HEK293 (cell line): ENCODE data around the gene AMBRA1.
A peak's percentile ranks its signal among the peaks of the same experiment; 100 is the strongest.

Experiments used
- HOXD13 ChIP-seq: sonication (generic); formaldehyde crosslinking; IDR thresholded peaks from 2 replicates; pipeline ENCODE4 v1.8.0; 2022; ENCODE audit warnings: missing genetic modification reagents, borderline replicate concordance
- ZBTB17 ChIP-seq: fragments of 450-650 bp; formaldehyde crosslinking; IDR thresholded peaks from 2 replicates; pipeline ENCODE4 v1.5.1; 2016; ENCODE audit warnings: missing biosample characterization, missing genetic modification characterization
- ZIC2 ChIP-seq: fragments of 450-650 bp; formaldehyde crosslinking; IDR thresholded peaks from 2 replicates; pipeline ENCODE4 v1.5.1; 2016; ENCODE audit warnings: missing biosample characterization, missing genetic modification characterization
- ZNF37A ChIP-seq: fragments of 450-650 bp; IDR thresholded peaks from 2 replicates; pipeline ENCODE4 v1.5.1; 2018; ENCODE audit warnings: missing biosample characterization, missing genetic modification characterization
- ZNF423 ChIP-seq: fragments of 450-650 bp; formaldehyde crosslinking; IDR thresholded peaks from 2 replicates; pipeline ENCODE4 v1.5.1; 2016; ENCODE audit warnings: missing biosample characterization, missing genetic modification characterization
- ZNF473 ChIP-seq: fragments of 450-650 bp; formaldehyde crosslinking; IDR thresholded peaks from 2 replicates; pipeline ENCODE4 v1.5.1; 2017; ENCODE audit warnings: missing biosample characterization, missing genetic modification characterization
- ZNF501 ChIP-seq: fragments of 450-650 bp; formaldehyde crosslinking; IDR thresholded peaks from 2 replicates; pipeline ENCODE4 v1.5.1; 2016; ENCODE audit warnings: missing biosample characterization, missing genetic modification characterization
- ZNF561 ChIP-seq: fragments of 450-650 bp; IDR thresholded peaks from 2 replicates; pipeline ENCODE4 v1.5.1; 2018; ENCODE audit warnings: missing biosample characterization, missing genetic modification characterization, borderline replicate concordance
- TF ChIP-seq, protein P1 (sequence below): fragments of 450-650 bp; formaldehyde crosslinking; IDR thresholded peaks from 2 replicates; pipeline ENCODE4 v1.5.1; 2016; ENCODE audit warnings: missing biosample characterization, missing genetic modification characterization, borderline replicate concordance
- TF ChIP-seq, protein P2 (sequence below): fragments of 450-650 bp; formaldehyde crosslinking; IDR thresholded peaks from 2 replicates; pipeline ENCODE4 v1.5.1; 2016; ENCODE audit warnings: missing biosample characterization, missing genetic modification characterization, borderline replicate concordance
- TF ChIP-seq, protein P3 (sequence below): sonication (generic); formaldehyde crosslinking; IDR thresholded peaks from 2 replicates; pipeline ENCODE4 v1.8.1; 2022; ENCODE audit warnings: mild to moderate bottlenecking, moderate library complexity, missing genetic modification reagents
- TF ChIP-seq, protein P4 (sequence below): fragments of 450-650 bp; formaldehyde crosslinking; IDR thresholded peaks from 2 replicates; pipeline ENCODE4 v1.5.1; 2017; ENCODE audit warnings: missing biosample characterization, missing genetic modification characterization
- TF ChIP-seq, protein P5 (sequence below): fragments of 450-650 bp; formaldehyde crosslinking; IDR thresholded peaks from 2 replicates; pipeline ENCODE4 v1.5.1; 2017; ENCODE audit warnings: missing biosample characterization, missing genetic modification characterization
- TF ChIP-seq, protein P6 (sequence below): fragments of 450-650 bp; formaldehyde crosslinking; IDR thresholded peaks from 2 replicates; pipeline ENCODE4 v1.5.1; 2016; ENCODE audit warnings: missing biosample characterization, missing genetic modification characterization

Gene AMBRA1

DNA sequence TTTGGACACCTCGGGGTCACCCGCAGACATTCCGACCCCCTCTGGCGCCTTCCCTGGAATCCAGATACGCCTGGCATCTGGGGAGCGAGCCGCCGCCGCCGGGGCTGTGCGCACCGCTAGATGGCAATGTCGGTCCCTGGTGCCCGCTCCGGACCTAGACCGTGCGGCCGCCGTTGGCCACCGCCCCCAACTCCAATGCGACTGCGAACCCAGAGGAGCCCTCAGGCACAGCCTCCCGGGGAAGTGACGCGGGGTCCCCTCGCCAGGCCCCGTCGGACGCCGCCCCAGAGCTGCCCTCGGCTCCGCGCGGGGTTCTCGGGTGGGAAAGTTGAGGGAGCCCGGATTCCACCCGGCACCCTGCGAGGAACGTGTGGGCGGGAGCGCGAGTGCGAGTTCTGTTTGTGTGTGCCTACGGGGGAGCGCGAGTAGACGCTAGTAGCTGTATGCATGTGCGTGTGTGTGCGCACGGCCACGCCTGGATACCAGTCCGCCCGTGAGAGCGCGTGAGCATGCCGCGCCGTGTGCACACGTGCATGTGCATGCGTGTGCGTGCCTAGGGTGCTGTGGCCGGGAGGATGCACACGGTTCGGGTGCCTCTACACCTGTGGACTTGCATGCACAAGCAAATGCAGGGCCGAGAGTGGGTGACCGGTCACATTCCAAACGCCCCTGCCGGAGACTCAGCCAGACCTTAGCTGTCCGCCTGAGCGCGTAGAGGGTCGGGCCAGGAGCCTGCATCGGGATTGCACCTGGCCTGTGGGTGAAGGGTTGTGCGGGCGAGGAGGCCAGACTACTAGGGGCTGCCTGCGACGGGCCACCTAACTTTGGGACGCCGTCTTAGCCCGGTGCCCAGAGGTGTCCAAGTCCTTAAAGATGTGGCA lies 204.1 kb downstream of the AMBRA1 start (continued):
- TF ChIP-seq, protein P1, sequence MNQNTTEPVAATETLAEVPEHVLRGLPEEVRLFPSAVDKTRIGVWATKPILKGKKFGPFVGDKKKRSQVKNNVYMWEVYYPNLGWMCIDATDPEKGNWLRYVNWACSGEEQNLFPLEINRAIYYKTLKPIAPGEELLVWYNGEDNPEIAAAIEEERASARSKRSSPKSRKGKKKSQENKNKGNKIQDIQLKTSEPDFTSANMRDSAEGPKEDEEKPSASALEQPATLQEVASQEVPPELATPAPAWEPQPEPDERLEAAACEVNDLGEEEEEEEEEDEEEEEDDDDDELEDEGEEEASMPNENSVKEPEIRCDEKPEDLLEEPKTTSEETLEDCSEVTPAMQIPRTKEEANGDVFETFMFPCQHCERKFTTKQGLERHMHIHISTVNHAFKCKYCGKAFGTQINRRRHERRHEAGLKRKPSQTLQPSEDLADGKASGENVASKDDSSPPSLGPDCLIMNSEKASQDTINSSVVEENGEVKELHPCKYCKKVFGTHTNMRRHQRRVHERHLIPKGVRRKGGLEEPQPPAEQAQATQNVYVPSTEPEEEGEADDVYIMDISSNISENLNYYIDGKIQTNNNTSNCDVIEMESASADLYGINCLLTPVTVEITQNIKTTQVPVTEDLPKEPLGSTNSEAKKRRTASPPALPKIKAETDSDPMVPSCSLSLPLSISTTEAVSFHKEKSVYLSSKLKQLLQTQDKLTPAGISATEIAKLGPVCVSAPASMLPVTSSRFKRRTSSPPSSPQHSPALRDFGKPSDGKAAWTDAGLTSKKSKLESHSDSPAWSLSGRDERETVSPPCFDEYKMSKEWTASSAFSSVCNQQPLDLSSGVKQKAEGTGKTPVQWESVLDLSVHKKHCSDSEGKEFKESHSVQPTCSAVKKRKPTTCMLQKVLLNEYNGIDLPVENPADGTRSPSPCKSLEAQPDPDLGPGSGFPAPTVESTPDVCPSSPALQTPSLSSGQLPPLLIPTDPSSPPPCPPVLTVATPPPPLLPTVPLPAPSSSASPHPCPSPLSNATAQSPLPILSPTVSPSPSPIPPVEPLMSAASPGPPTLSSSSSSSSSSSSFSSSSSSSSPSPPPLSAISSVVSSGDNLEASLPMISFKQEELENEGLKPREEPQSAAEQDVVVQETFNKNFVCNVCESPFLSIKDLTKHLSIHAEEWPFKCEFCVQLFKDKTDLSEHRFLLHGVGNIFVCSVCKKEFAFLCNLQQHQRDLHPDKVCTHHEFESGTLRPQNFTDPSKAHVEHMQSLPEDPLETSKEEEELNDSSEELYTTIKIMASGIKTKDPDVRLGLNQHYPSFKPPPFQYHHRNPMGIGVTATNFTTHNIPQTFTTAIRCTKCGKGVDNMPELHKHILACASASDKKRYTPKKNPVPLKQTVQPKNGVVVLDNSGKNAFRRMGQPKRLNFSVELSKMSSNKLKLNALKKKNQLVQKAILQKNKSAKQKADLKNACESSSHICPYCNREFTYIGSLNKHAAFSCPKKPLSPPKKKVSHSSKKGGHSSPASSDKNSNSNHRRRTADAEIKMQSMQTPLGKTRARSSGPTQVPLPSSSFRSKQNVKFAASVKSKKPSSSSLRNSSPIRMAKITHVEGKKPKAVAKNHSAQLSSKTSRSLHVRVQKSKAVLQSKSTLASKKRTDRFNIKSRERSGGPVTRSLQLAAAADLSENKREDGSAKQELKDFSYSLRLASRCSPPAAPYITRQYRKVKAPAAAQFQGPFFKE (tag by site-specific recombination): no peak
- TF ChIP-seq, protein P2, sequence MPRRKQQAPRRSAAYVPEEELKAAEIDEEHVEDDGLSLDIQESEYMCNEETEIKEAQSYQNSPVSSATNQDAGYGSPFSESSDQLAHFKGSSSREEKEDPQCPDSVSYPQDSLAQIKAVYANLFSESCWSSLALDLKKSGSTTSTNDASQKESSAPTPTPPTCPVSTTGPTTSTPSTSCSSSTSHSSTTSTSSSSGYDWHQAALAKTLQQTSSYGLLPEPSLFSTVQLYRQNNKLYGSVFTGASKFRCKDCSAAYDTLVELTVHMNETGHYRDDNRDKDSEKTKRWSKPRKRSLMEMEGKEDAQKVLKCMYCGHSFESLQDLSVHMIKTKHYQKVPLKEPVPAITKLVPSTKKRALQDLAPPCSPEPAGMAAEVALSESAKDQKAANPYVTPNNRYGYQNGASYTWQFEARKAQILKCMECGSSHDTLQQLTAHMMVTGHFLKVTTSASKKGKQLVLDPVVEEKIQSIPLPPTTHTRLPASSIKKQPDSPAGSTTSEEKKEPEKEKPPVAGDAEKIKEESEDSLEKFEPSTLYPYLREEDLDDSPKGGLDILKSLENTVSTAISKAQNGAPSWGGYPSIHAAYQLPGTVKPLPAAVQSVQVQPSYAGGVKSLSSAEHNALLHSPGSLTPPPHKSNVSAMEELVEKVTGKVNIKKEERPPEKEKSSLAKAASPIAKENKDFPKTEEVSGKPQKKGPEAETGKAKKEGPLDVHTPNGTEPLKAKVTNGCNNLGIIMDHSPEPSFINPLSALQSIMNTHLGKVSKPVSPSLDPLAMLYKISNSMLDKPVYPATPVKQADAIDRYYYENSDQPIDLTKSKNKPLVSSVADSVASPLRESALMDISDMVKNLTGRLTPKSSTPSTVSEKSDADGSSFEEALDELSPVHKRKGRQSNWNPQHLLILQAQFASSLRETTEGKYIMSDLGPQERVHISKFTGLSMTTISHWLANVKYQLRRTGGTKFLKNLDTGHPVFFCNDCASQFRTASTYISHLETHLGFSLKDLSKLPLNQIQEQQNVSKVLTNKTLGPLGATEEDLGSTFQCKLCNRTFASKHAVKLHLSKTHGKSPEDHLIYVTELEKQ (tag by site-specific recombination): no peak
- TF ChIP-seq ZNF501 (tag by site-specific recombination) (peak; percentile 85), HOXD13 (CRISPR knock-in tag) (no peak), ZNF561 (tag by site-specific recombination) (peak; percentile 53; the same call in 1 of the 2 replicates), ZBTB17 (tag by site-specific recombination) (peak; percentile 80), ZNF473 (tag by site-specific recombination) (no peak), ZIC2 (peak; percentile 71), ZNF423 (tag by site-specific recombination) (peak; percentile 58; the same call in 1 of the 2 replicates), ZNF37A (tag by site-specific recombination) (no peak)
- TF ChIP-seq, protein P3, sequence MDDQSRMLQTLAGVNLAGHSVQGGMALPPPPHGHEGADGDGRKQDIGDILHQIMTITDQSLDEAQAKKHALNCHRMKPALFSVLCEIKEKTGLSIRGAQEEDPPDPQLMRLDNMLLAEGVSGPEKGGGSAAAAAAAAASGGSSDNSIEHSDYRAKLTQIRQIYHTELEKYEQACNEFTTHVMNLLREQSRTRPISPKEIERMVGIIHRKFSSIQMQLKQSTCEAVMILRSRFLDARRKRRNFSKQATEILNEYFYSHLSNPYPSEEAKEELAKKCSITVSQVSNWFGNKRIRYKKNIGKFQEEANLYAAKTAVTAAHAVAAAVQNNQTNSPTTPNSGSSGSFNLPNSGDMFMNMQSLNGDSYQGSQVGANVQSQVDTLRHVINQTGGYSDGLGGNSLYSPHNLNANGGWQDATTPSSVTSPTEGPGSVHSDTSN (CRISPR knock-in tag): 0 out of 2 replicates have a peak, but pooled peaks have one; percentile 25
- TF ChIP-seq, protein P4, sequence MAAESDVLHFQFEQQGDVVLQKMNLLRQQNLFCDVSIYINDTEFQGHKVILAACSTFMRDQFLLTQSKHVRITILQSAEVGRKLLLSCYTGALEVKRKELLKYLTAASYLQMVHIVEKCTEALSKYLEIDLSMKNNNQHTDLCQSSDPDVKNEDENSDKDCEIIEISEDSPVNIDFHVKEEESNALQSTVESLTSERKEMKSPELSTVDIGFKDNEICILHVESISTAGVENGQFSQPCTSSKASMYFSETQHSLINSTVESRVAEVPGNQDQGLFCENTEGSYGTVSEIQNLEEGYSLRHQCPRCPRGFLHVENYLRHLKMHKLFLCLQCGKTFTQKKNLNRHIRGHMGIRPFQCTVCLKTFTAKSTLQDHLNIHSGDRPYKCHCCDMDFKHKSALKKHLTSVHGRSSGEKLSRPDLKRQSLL (tag by site-specific recombination): no peak
- TF ChIP-seq, protein P5, sequence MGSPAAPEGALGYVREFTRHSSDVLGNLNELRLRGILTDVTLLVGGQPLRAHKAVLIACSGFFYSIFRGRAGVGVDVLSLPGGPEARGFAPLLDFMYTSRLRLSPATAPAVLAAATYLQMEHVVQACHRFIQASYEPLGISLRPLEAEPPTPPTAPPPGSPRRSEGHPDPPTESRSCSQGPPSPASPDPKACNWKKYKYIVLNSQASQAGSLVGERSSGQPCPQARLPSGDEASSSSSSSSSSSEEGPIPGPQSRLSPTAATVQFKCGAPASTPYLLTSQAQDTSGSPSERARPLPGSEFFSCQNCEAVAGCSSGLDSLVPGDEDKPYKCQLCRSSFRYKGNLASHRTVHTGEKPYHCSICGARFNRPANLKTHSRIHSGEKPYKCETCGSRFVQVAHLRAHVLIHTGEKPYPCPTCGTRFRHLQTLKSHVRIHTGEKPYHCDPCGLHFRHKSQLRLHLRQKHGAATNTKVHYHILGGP (tag by site-specific recombination): no peak
- TF ChIP-seq, protein P6, sequence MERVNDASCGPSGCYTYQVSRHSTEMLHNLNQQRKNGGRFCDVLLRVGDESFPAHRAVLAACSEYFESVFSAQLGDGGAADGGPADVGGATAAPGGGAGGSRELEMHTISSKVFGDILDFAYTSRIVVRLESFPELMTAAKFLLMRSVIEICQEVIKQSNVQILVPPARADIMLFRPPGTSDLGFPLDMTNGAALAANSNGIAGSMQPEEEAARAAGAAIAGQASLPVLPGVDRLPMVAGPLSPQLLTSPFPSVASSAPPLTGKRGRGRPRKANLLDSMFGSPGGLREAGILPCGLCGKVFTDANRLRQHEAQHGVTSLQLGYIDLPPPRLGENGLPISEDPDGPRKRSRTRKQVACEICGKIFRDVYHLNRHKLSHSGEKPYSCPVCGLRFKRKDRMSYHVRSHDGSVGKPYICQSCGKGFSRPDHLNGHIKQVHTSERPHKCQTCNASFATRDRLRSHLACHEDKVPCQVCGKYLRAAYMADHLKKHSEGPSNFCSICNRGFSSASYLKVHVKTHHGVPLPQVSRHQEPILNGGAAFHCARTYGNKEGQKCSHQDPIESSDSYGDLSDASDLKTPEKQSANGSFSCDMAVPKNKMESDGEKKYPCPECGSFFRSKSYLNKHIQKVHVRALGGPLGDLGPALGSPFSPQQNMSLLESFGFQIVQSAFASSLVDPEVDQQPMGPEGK (tag by site-specific recombination): peak; percentile 65
